Mesenchymal stem cell (in vitro differentiated cells and primary cell): Measurements from ENCODE around the gene TTC13.

ENCODE experiments used
- DNase-seq: peaks from one replicate; pipeline ENCODE4 v3.0.0-alpha.2; 2013
- H2AFZ ChIP-seq: one replicate; pipeline ENCODE4 v1.6.1; 2013; ENCODE audit warnings: low read depth, mild to moderate bottlenecking, control low read depth, inconsistent platforms, low read length, moderate library complexity
- H2AK5ac ChIP-seq: 2 replicates; pipeline ENCODE4 v1.6.1; 2013; ENCODE audit warnings: low read length, moderate library complexity, mild to moderate bottlenecking, inconsistent platforms; ENCODE audit not compliant: severe bottlenecking
- H2BK120ac ChIP-seq: one replicate; pipeline ENCODE4 v1.6.1; 2013; ENCODE audit warnings: low read depth, mild to moderate bottlenecking, inconsistent platforms, low read length, moderate library complexity
- H2BK12ac ChIP-seq, 2 experiments: one replicate each; pipeline ENCODE4 v1.6.1; 2013; ENCODE audit warnings: inconsistent platforms in 2 of 2, low read length in 2 of 2, mild to moderate bottlenecking in 2 of 2, moderate library complexity in 2 of 2, control low read depth in 1 of 2
- H2BK15ac ChIP-seq: one replicate; pipeline ENCODE4 v1.6.1; 2013; ENCODE audit warnings: mild to moderate bottlenecking, low read depth, inconsistent platforms; ENCODE audit not compliant: poor library complexity, severe bottlenecking
- H2BK5ac ChIP-seq: 2 replicates; pipeline ENCODE4 v1.6.1; 2013; ENCODE audit warnings: low read depth, mild to moderate bottlenecking, low read length, control low read depth, inconsistent platforms; ENCODE audit not compliant: poor library complexity, severe bottlenecking
- H3K14ac ChIP-seq, 2 experiments: one replicate each; pipeline ENCODE4 v1.6.1; 2013; ENCODE audit warnings: inconsistent platforms in 2 of 2, low read length in 2 of 2, control low read depth in 1 of 2, mild to moderate bottlenecking in 1 of 2, moderate library complexity in 1 of 2
- H3K18ac ChIP-seq, 2 experiments: one replicate each; pipeline ENCODE4 v1.6.1; 2013; ENCODE audit warnings: inconsistent platforms in 2 of 2, low read length in 2 of 2, control low read depth in 1 of 2, low read depth in 1 of 2, mild to moderate bottlenecking in 1 of 2
- H3K23ac ChIP-seq, 2 experiments: one replicate each; pipeline ENCODE4 v1.6.1; 2013; ENCODE audit warnings: inconsistent platforms in 2 of 2, low read length in 2 of 2, mild to moderate bottlenecking in 2 of 2, moderate library complexity in 2 of 2, control low read depth in 1 of 2
- H3K27ac ChIP-seq: 2 replicates; pipeline ENCODE4 v1.5.1; 2013; ENCODE audit warnings: mild to moderate bottlenecking, moderate library complexity, low read length, control low read depth, inconsistent platforms; ENCODE audit not compliant: poor library complexity, severe bottlenecking
- H3K27me3 ChIP-seq, 2 experiments: 2 replicates each; pipeline versions ENCODE4 v1.6.1 to v1.7.0; 2013; ENCODE audit warnings: low read length in 2 of 2, mild to moderate bottlenecking in 2 of 2, moderate library complexity in 2 of 2, control low read depth in 1 of 2, inconsistent platforms in 1 of 2; ENCODE audit not compliant: control insufficient read depth in 1 of 2, insufficient read depth in 1 of 2
- H3K36me3 ChIP-seq, 2 experiments: 2 replicates each; pipeline versions ENCODE4 v1.6.1 to v1.7.0; 2013; ENCODE audit warnings: low read length in 2 of 2, control low read depth in 1 of 2, inconsistent platforms in 1 of 2, low read depth in 1 of 2, mild to moderate bottlenecking in 1 of 2; ENCODE audit not compliant: insufficient read depth in 2 of 2, control insufficient read depth in 1 of 2
- H3K4ac ChIP-seq, 2 experiments: one replicate each; pipeline ENCODE4 v1.6.1; 2013; ENCODE audit warnings: inconsistent platforms in 2 of 2, low read length in 2 of 2, mild to moderate bottlenecking in 2 of 2, moderate library complexity in 2 of 2, control low read depth in 1 of 2, low read depth in 1 of 2
- H3K4me1 ChIP-seq: 2 replicates; pipeline ENCODE4 v1.6.1; 2013; ENCODE audit warnings: low read depth, low read length, control low read depth; ENCODE audit not compliant: control insufficient read depth, insufficient read depth
- H3K4me2 ChIP-seq: 2 replicates; pipeline ENCODE4 v1.6.1; 2013; ENCODE audit warnings: low read length, mild to moderate bottlenecking, inconsistent platforms; ENCODE audit not compliant: poor library complexity, severe bottlenecking
- H3K4me3 ChIP-seq, 2 experiments: 2 replicates each; pipeline versions ENCODE4 v1.5.1 to v1.7.0; 2013; ENCODE audit warnings: low read length in 2 of 2, mild to moderate bottlenecking in 2 of 2, control low read depth in 1 of 2, low read depth in 1 of 2; ENCODE audit not compliant: insufficient read depth in 1 of 2
- H3K79me1 ChIP-seq: replicated peaks from 2 replicates; pipeline ENCODE4 v1.6.1; 2013; ENCODE audit warnings: mild to moderate bottlenecking, control low read depth, low read length, inconsistent platforms; ENCODE audit not compliant: poor library complexity, severe bottlenecking
- H3K9ac ChIP-seq: 2 replicates; pipeline ENCODE4 v1.7.0; 2013; ENCODE audit warnings: mild to moderate bottlenecking, low read length, moderate library complexity
- H3K9me3 ChIP-seq: 2 replicates; pipeline ENCODE4 v1.7.0; 2013; ENCODE audit warnings: mild to moderate bottlenecking, low read length; ENCODE audit not compliant: control insufficient read depth
- H4K8ac ChIP-seq: one replicate; pipeline ENCODE4 v1.6.1; 2013; ENCODE audit warnings: inconsistent platforms, mild to moderate bottlenecking, low read length, moderate library complexity
- H4K91ac ChIP-seq: one replicate; pipeline ENCODE4 v1.6.1; 2013; ENCODE audit warnings: mild to moderate bottlenecking, low read length, inconsistent platforms
- WGBS: methylation state at CpG from one replicate; pipeline ENCODE4 v1.1.7; 2013; ENCODE audit warnings: mixed read lengths; 5-methylcytosine and 5-hydroxymethylcytosine counted together

TTC13 gene

GRCh38 chr1:230867101-230867902 lies 111.4 kb downstream of the TTC13 start:
- peak overlapping the region; percentile 89 for H2BK120ac ChIP-seq
- peak overlapping the region; percentile 75 for H3K27ac ChIP-seq
- DNase-seq = peak; percentile 47
- peak overlapping the region; percentile 91 to 98 for H3K4me3 ChIP-seq
- H3K4me2 ChIP-seq = peak overlapping the region; percentile 76
- peak overlapping the region in 1 of 2 experiments; percentile 89 for H3K4ac ChIP-seq
- no peak overlapping the region for H3K23ac ChIP-seq
- no peak overlapping the region for H2BK15ac ChIP-seq
- H2BK12ac ChIP-seq = no peak overlapping the region
- H3K18ac ChIP-seq = peak overlapping the region in 1 of 2 experiments; percentile 96
- H3K14ac ChIP-seq = no peak overlapping the region
- H3K9ac ChIP-seq = peak overlapping the region; percentile 92
- 25% methylated on average over 17 of the region's 17 CpGs for WGBS
- H3K4me1 ChIP-seq = peaks cover 23% of the 10 kb centered on the region
- H2AFZ ChIP-seq = no peak overlapping the region
- H2BK5ac ChIP-seq = no peak overlapping the region
- H4K8ac ChIP-seq = peak overlapping the region; percentile 31
- no peak overlapping the region for H2AK5ac ChIP-seq
- no peaks in the 10 kb centered on the region for H3K9me3 ChIP-seq
- no peak overlapping the region for H4K91ac ChIP-seq
- H3K36me3 ChIP-seq = peaks cover 6 to 11% of the 10 kb centered on the region in 2 experiments
- peaks cover 10% of the 10 kb centered on the region for H3K79me1 ChIP-seq
- no peaks in the 10 kb centered on the region for H3K27me3 ChIP-seq

- no peak overlapping the region for H2BK5ac ChIP-seq
- H2AFZ ChIP-seq = no peak overlapping the region
- peaks cover 7 to 18% of the 10 kb centered on the region in 2 experiments for H3K36me3 ChIP-seq
- H4K91ac ChIP-seq = no peak overlapping the region
- H3K23ac ChIP-seq = no peak overlapping the region
- peak overlapping the region in 1 of 2 experiments; percentile 68 for H3K4ac ChIP-seq
- H3K27ac ChIP-seq = peak overlapping the region; percentile 75
- H3K9ac ChIP-seq = peak overlapping the region; percentile 92
- H3K4me1 ChIP-seq = peaks cover 29% of the 10 kb centered on the region
- H4K8ac ChIP-seq = no peak overlapping the region
- DNase-seq = peak; percentile 47
- H3K27me3 ChIP-seq = no peaks in the 10 kb centered on the region
- WGBS = 70% methylated on average over 9 of the region's 9 CpGs
- H3K14ac ChIP-seq = no peak overlapping the region
- H2AK5ac ChIP-seq = peak overlapping the region; percentile 51
- H3K79me1 ChIP-seq = peaks cover 14% of the 10 kb centered on the region
- no peaks in the 10 kb centered on the region for H3K9me3 ChIP-seq
- H2BK12ac ChIP-seq = no peak overlapping the region
- H2BK15ac ChIP-seq = no peak overlapping the region
- peak overlapping the region; percentile 76 for H3K4me2 ChIP-seq
- H2BK120ac ChIP-seq = no peak overlapping the region
- peak overlapping the region in 1 of 2 experiments; percentile 30 for H3K18ac ChIP-seq
- peak overlapping the region in 1 of 2 experiments; percentile 98 for H3K4me3 ChIP-seq
Measured at GRCh38 chr1:230866171-230867070, 112.2 kb downstream of the TTC13 start.

- no peak overlapping the region for H4K91ac ChIP-seq
- 96% methylated on average over 8 of the region's 8 CpGs for WGBS
- no peak overlapping the region for H3K18ac ChIP-seq
- H3K14ac ChIP-seq = no peak overlapping the region
- H3K4me1 ChIP-seq = peaks cover 31% of the 10 kb centered on the region
- H3K4me2 ChIP-seq = no peak overlapping the region
- DNase-seq = no peak
- H2AK5ac ChIP-seq = peak overlapping the region; percentile 77
- no peak overlapping the region for H2BK15ac ChIP-seq
- no peak overlapping the region for H2BK120ac ChIP-seq
- H3K9me3 ChIP-seq = no peaks in the 10 kb centered on the region
- H2BK5ac ChIP-seq = no peak overlapping the region
- H3K27me3 ChIP-seq = no peaks in the 10 kb centered on the region
- H3K4me3 ChIP-seq = peak overlapping the region in 1 of 2 experiments; percentile 98
- H2BK12ac ChIP-seq = no peak overlapping the region
- H3K23ac ChIP-seq = no peak overlapping the region
- peaks cover 19% of the 10 kb centered on the region for H3K79me1 ChIP-seq
- no peak overlapping the region for H2AFZ ChIP-seq
- peaks cover 9 to 26% of the 10 kb centered on the region in 2 experiments for H3K36me3 ChIP-seq
- H3K27ac ChIP-seq = no peak overlapping the region
- H4K8ac ChIP-seq = no peak overlapping the region
- peak overlapping the region; percentile 92 for H3K9ac ChIP-seq
- H3K4ac ChIP-seq = no peak overlapping the region
Measured at GRCh38 chr1:230865062-230865817, 113.4 kb downstream of the TTC13 start.
